A549 treated with GW870086 at 1 μM for 4 hours (cell line): ENCODE measurements around the gene CNPY4. TPM values are rescaled to one million over a fixed set of nuclear protein-coding genes. Genes with fewer than 3 reads are reported as not detected.

ENCODE experiments used
- total RNA-seq: library from RNA; stranded (reverse); fragments of 200-300 nt; extraction: Qiagen RNA extraction; gene quantifications from 5 replicates; pipeline ENCODE4 v1.2.3, GENCODE V29; 2022; ENCODE audit warnings: low read depth

Gene CNPY4, protein sequence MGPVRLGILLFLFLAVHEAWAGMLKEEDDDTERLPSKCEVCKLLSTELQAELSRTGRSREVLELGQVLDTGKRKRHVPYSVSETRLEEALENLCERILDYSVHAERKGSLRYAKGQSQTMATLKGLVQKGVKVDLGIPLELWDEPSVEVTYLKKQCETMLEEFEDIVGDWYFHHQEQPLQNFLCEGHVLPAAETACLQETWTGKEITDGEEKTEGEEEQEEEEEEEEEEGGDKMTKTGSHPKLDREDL
- total RNA-seq = 7.9 to 11.7 TPM (median 9.9 TPM) in 5 replicates

DNA sequence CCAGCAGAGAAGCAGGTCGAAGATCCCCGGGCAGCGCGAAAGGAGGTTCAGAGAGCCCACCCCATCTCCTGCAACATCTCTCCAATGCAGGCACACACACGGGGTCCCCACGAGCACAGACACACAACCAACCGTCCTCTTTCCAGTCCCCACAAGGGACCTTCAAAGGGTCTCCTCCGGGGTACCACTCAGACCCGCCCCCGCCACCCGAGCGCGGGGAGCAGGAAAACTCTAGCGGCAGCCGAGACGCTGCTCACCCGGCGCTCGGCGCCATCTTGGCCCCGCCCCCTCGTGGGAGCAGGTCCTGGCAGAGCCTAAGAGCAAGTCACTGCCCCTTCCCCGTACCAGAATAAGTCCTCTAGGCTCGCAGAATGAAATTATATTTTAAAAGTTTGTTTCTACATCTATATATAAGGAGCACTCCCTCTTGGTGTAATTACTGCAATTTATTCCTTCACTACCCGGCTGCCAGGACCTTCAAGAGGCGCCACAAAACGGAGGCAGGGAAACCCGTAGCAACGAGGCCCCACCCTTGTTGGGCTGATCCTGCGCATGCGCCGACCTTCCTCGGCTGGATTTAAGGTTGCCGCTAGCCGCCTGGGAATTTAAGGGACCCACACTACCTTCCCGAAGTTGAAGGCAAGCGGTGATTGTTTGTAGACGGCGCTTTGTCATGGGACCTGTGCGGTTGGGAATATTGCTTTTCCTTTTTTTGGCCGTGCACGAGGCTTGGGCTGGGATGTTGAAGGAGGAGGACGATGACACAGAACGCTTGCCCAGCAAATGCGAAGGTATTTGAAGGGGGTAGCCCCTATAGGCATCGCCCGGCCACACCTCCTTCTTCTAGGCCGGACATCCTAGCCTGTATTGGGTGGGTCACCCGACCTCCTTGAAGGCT is at the start of gene CNPY4, which contains the start of gene TAF6:
Gene CNPY4, plus strand, starts transcription at position 563 of the 898 bp plus-strand sequence. Its CDS starts 111 bp downstream, at position 674.
Gene TAF6, minus strand, starts transcription at position 287 of the 898 bp plus-strand sequence. CDS start 5,149 bp downstream, outside the sequence.

DNA sequence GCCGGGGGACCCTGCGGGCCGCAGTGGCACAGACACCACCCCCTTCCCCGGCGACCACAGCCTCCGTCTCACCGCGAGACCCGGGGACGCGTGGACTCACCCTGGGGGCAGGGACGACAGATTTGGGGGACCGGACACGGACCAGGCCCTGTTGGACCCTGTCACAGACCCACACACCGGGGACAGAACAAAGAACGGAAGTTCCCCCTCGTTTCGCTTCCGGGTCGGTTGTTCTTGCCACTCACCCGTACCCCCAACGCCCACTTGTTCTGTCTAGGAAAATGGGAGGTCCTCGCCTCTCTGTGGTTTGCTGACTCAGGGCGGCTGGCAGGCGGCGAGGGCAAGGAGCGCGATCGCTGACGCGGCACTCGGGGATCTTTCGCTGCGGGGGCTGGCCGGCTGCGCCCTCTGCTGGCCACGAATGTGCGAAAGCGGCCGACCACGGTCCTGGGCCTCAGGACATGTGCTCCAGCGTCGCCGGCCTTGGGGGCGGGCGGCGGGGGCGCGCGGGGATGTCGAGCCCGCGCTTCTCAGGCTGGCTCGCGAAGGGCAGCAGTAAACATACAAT is 37.8 kb upstream of the CNPY4 start, which contains the start of gene ZNF3:
Gene ZNF3, minus strand, starts transcription at position 189 of the 568 bp plus-strand sequence. CDS start 4,366 bp downstream, outside the sequence.

DNA sequence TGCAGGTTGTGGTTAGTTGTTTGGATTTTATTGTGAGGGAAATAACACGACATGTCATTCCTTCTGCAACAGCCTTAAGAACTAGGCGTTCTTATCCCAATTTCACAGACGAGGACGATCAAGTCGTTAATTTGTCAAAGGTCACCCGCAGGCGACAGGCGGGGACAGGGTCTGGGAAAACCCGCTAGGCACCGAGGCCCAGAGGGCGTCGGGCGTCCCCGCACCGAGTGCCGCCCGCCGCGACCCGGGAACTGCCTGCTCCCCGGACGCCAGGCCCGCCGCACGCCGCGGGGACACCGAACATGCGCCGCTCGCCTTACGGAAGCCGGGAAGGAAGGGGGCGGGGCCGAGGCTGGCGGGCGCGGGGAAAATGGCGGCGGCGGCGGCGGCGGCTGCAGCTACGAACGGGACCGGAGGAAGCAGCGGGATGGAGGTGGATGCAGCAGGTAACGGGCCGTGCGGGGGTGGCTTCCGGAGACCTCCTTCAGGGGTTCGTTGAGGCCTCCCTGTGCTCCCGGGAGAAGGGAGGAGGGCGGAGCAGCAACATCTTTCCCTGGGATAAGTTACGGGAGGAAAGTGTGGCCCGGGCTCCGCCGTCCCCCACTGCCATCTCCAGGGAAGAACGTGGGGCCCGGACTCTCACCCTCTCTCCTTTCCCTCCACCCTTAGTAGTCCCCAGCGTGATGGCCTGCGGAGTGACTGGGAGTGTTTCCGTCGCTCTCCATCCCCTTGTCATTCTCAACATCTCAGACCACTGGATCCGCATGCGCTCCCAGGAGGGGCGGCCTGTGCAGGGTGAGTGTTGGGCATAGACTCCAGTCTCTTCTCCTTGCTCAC is 30.6 kb upstream of the CNPY4 start, which contains the start of gene COPS6:
Gene COPS6, plus strand, starts transcription at position 349 of the 837 bp plus-strand sequence. Its CDS starts 22 bp downstream, at position 371.

DNA sequence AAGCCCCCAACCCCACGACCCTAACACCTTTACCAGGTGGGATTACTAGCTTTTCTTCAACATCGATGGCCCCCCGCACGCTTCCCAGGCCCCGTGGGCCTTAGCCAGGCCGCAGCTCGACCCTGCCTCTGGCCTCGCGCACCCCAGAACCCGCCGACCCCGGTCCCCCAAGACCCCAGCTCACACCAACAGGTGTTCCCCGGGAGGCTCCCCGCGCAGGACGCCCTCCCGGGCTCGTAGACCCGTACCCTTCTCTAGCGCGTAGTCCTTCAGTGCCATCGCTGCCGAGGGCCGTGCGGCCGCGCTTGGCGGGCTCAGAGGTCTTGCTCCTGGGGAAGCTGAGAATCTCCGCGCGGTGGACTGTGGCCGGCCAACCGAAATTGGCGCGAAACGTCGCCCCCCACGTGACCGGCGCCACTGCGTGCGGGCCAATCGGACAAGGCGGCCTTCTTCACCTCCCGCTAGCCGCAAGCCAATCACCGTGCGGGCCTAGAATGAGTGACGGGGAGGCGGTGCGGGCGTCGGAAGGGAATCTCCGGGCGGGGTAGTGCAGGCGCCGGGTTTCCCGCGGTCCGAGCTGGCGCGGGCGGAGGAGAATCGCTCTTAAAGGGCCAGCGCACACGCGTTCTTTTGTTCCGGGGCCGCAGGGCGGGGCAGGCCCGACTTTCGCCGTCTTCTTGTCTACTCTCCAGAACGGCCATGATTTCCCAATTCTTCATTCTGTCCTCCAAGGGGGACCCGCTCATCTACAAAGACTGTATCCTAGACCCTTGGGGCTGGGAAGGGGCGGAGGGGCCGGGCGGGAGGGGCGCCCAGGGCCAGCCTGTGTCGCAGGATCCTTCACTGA is 18.2 kb upstream of the CNPY4 start, which contains the start of the genes AP4M1 and MCM7:
Gene AP4M1, plus strand, starts transcription at position 628 of the 847 bp plus-strand sequence. Its CDS starts 72 bp downstream, at position 700.
Gene MCM7, minus strand, starts transcription at position 382 of the 847 bp plus-strand sequence. Its CDS starts 103 bp downstream, at position 279.

DNA sequence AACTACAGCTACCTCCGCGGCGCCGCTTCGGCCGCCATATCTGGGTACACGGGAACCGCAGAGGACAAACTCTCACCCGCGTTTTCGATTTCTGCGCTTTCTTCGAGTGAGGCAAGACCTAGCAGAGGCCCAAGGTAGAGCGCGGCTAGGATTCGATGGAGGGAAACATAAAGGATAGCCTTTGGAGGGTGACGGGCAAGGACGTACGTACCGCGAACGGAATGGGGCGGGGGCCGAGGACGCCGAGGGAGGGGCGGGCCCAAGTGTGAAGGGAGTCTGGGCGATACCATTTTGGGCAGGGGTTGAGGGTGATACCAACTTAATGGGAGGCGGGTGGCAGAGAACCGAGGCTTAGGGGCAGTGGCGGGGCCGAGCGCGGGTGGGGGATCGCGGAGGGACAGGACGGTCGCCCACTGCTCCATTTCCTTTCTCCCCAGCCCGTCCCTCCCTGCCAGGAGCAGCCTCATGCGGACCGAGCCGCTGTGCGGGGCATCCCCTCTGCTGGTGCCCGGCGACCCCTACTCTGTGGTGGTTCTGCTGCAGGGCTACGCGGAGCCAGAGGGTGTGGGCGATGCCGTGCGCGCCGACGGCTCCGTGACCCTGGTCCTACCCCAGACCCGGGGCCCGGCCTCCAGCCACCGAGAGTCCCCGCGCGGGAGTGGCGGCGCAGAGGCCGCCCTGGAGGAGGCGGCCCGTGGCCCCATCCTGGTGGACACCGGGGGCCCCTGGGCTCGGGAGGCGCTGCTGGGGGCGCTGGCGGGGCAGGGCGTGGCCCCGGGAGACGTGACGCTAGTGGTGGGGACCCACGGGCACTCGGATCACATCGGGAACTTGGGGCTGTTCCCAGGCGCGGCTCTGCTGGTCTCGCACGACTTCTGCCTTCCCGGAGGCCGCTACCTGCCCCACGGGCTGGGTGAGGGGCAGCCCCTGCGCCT is 7.8 kb downstream of the CNPY4 start, which contains the start of gene MBLAC1:
Gene MBLAC1, plus strand, starts transcription at position 37 of the 935 bp plus-strand sequence. Its CDS starts 429 bp downstream, at position 466.

DNA sequence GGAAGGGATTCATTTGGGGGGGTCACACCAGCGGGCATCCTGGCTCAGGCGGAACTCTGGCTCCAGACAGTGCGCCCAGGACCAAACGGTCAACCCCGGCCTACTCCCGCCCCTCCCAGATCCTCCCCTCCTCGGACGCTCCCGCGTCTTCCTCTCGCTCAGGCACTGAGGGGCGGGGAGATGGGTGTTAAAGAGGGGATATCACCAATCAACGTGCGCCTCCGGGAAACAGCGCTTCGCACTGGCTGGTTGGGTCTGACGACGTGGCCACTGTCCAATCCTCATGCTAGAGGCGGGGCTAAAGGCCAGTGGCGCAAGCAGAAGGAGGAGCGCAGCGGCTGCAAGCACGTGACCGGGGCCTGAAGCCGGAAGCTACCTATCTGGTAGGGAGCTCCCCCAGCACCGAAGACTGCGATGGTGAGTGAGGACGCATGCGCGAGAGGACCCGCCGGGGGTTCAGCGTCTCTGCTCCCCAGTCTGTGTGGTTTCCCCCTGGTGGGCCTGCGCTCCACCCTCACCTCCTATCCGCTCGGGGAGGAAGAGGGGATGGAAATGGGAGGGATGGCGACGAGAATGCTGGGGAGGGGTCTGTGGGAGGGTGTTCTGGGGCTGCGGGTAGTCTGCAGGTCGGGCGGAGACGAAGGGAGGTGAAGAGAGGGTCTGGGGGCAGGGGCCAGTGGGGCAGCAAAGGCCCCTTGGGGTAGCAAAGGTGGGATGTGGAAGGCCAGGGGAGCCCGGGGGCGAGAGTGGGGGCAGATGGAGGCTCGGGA is 29.3 kb downstream of the CNPY4 start, which contains the start of gene LAMTOR4:
Gene LAMTOR4, plus strand, starts transcription at position 360 of the 770 bp plus-strand sequence. Its CDS starts 55 bp downstream, at position 415.

DNA sequence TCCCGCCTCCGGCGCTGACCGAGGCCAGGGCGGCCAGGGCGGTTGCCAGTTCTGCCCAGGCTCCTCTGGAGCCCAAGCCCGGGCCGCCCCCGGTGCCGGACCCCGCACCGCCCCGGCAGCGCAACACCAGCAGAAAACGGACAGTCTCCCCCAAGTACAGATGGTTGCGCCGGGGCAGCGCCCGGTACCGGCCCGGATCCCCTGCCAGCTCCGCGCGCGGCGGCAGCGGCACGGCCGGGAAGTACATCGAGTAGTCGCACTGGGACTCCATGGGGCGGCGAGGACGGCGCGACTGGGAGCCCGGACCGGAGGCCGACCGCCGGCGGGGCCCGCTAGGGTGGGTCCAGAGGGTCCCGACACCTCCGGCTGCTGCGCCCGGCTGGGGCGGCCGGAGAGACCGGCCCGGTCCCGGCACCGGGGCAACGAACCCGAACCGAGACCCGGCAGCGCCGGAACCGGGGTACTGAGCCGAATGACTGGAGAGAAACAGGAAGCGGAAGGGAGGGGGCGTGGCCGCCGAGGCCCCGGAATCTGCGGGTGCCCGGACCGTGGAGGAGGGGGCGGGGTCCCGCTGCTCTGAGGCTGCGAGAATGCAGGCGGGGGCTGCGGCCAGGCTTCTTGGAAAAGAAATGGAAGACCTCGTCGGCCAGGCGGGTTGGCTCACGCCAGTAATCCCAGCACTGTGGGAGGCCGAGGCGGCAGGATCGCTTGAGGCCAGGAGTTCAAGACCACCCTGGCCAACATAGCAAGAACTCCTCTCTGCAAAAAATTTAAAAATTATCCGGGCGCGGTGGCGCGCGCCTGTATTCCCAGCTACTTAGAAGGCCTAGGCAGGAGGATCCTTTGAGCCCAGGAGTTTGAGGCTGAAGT is 39.0 kb downstream of the CNPY4 start, which contains the start of gene TRAPPC14:
Gene TRAPPC14, minus strand, starts transcription at position 495 of the 870 bp plus-strand sequence. Its CDS starts 224 bp downstream, at position 271.

Other genes with a start within 250 kb of the CNPY4 start
- gene OR2AE1, start 242.6 kb upstream of the CNPY4 start, total RNA-seq = not detected in 5 replicates
- 24.7 to 26.5 TPM (median 25.3 TPM) in 5 replicates for gene TRIM4, start 200.1 kb upstream of the CNPY4 start, total RNA-seq
- 0.12 to 0.43 TPM (median 0.23 TPM) in 4 of 5 replicates, not detected in the other for gene GJC3, start 190.0 kb upstream of the CNPY4 start, total RNA-seq
- gene AZGP1, start 143.6 kb upstream of the CNPY4 start, total RNA-seq = not detected in 5 replicates
- 6.8 to 10.2 TPM (median 9.1 TPM) in 5 replicates for gene ZKSCAN1, start 104.0 kb upstream of the CNPY4 start, total RNA-seq
- 9.7 to 11.0 TPM (median 10.2 TPM) in 5 replicates for gene ZSCAN21, start 69.9 kb upstream of the CNPY4 start, total RNA-seq
- gene ZNF3, start 37.9 kb upstream of the CNPY4 start, total RNA-seq = 20.3 to 23.8 TPM (median 21.1 TPM) in 5 replicates
- 151 to 191 TPM (median 180 TPM) in 5 replicates for gene COPS6, start 30.7 kb upstream of the CNPY4 start, total RNA-seq
- gene MCM7, start 18.2 kb upstream of the CNPY4 start, total RNA-seq = 221 to 243 TPM (median 236 TPM) in 5 replicates
- gene AP4M1, start 18.0 kb upstream of the CNPY4 start, total RNA-seq = 12.9 to 15.9 TPM (median 14.6 TPM) in 5 replicates
- 57.2 to 64.6 TPM (median 62.0 TPM) in 5 replicates for gene TAF6, start 276 bp upstream of the CNPY4 start, total RNA-seq
- gene MBLAC1, start 7.3 kb downstream of the CNPY4 start, total RNA-seq = 2.0 to 3.1 TPM (median 2.6 TPM) in 5 replicates
- 167 to 200 TPM (median 171 TPM) in 5 replicates for gene LAMTOR4, start 29.3 kb downstream of the CNPY4 start, total RNA-seq
- gene TRAPPC14, start 39.1 kb downstream of the CNPY4 start, total RNA-seq = 9.5 to 13.5 TPM (median 13.1 TPM) in 5 replicates
- 0.07 to 0.26 TPM (median 0.10 TPM) in 3 of 5 replicates, not detected in the others for gene GAL3ST4, start 49.0 kb downstream of the CNPY4 start, total RNA-seq
- gene GPC2, start 57.7 kb downstream of the CNPY4 start, total RNA-seq = 0.32 to 1.5 TPM (median 0.84 TPM) in 5 replicates
- 0.21 to 0.72 TPM (median 0.21 TPM) in 3 of 5 replicates, not detected in the others for gene STAG3, start 58.3 kb downstream of the CNPY4 start, total RNA-seq
- 0.08 TPM in 1 of 5 replicates, not detected in the others for gene PVRIG, start 100.3 kb downstream of the CNPY4 start, total RNA-seq
- gene SPDYE3, start 188.1 kb downstream of the CNPY4 start, total RNA-seq = not detected in 5 replicates
- 24.0 to 30.9 TPM (median 29.5 TPM) in 5 replicates for gene PILRB, start 238.5 kb downstream of the CNPY4 start, total RNA-seq